Stimulated activated CD4-positive, alpha-beta T cell treated with anti-CD3 and anti-CD28 coated beads, Interleukin-4, amount 100 ng/mL, for 4 hours (primary cell): ENCODE measurements around the gene STK38L.

Experiments used
- DNase-seq, 2 experiments: peaks; one replicate each; pipeline ENCODE4 v3.0.0-alpha.2; 2020

The STK38L gene

DNA sequence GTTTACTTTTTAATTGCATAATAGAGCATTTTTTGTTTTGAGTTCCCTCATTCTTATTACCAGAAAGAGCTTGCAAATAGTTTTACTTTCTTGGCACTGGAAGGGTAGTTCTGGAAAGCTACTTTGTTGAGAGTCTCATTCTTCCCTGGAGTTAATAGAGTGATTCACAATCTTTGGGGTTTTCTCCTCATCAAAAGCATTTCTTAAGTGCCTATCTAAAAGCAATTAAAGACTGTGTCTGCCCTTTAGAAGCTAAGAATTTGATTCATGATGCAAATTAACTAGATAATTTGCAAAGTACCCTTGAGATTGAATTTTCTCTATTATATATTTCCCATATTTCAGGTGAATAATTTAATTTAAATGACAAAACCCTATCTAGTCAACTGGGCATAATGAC lies 80.4 kb downstream of the STK38L start:
- no peak for DNase-seq

DNA sequence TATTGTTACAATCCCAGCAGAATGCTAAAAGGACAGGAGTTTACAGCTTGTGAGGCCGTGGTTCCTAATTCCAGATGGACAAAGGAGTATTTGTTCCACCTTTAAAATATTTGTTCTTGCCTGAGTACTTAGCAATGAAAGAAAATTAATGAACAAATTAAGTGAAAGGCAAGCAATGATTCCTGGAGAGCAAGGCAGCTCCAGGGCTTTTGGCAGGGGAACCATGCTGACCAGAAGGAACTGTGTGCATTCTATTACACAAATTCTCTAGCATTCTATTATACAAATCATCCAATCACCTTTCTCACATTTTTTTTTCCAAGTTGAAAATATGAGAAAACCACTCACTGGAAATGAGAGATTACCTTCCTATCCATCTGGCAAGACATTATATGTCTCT lies 86.8 kb downstream of the STK38L start:
- no peak for DNase-seq

DNA sequence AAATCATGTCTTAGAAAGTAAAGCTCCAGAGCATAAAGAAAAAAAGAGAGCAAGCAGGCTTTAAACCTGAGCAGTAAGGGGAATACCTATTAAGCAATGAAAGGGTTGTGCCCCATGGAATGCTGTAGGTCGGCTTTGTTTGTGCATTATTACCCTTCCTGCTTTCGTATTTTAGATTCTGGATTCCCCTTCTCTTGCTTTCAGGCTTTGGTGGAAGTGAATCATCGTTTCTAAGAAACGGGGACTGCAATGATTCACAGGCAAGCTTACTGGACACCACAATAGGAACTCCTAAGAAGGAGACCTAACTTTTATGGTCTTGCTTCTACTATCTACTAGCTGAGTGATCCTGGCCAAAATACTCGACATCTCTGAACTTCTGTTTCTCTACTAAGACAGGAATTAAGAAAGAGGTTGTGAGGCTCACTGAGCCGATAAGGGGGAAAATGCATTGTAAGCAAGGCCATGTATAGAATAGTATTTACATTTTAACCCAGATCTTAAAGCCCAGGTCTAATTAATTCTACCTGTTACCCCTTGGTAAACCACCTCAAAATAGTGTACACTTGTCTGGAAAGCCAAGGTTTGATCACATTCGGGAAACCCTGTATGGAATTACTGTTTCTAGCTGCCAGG lies 87.3 kb downstream of the STK38L start:
- DNase-seq = peak in 1 of 2 experiments; percentile 12

DNA sequence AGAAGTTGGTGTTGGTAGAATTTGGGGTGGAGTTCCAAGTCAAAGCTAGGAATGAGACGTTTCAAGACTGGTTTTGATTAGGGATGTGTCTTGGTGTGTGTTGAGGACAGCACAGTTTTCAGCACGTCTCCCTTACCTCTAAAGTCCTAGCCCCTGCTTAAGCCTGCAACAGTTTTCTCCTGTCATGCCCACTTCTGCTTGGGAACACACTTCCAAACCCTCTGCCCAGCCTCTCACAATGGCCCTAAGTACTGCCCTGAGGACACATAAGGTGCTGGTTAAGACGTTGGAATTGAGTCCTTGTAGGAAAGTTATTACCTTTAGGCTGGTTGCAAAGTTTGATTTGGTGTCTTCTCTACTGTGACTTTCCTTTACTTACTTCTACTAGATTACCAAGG lies 87.8 kb downstream of the STK38L start:
- no peak for DNase-seq

DNA sequence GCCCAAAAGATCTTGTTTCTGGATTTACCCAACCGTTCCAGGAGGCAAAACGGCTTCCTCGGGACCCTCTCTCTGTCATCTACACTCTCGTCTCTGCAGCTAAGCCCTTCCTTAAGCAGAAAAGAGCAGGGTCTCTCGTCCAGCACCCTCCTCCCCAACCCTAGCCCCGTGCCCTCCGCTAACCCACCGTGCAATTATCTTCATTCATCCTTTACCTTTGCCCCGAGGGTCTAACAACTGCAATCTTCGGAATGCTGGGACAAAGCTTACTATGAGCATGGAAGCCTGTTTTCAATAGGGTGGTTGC lies 88.3 kb downstream of the STK38L start:
- DNase-seq = no peak

DNA sequence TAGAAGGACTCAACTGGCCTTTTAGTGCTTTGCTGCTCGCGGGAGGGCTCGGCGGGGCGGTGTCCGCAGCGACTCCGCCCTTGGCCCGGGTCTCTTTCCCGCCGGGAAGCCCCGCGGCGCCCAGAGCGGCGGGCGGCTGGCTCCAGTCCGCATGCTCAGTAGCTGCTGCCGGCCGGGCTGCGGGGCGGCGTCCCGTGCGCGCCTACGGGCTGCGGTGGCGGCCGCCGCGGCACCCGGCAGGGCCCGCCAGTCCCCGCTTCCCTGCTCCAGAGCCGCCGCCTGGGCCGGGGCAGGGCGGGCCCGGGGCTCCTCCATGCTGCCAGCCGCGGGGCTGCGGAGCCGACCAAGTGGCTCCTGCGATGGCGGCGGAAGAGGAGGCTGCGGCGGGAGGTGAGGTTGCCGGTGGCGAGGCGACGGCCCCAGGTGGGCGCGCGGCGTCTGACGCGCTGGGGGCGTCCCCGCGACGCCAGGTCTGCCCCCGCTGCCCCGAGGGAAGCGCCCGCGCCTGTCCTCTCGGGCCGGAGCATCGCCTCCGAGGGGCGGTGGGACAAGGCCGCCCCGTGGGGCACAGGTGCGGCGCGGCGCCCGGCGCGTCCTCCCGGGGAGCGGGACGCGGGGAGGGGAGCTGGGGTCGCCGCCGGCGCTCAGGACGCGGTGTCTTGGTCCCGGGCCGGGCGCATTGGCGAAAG lies 88.8 kb downstream of the STK38L start, which contains the start of gene BMAL2:
BMAL2 (plus strand) TSS at position 123 of the 689 bp plus-strand sequence; CDS start at position 360, 237 bp downstream.
- DNase-seq = peak; percentile 15 to 40

DNA sequence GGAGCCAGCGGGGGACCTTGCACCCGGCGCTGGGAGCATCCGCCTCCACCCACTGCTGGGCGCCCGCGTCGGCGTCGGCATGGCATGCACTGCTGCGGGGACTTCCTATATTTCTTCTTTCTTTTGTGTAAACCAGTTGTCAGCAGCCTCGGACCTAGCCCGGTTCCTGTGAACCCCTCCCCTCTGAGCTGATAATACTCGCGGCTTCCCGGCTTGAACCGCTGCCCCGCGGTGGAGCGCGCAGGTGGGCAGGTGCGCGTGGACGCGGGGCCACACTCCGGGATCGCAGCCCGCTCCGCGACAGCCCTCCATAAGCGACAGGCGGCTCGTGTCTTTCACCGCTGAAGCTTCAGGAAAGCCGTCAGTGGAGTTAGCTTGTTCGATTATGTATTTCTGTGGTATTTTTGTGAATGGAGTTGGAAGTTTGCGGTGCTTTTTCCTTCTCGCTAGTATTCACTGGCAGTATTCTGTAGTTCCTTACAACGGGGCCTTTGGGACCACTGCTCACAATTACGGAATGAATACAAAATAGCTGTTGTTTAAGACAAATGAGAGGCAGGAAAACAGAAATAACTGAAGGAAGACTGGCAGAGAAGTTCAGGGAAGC lies 89.4 kb downstream of the STK38L start:
- DNase-seq = peak; percentile 25 to 47

DNA sequence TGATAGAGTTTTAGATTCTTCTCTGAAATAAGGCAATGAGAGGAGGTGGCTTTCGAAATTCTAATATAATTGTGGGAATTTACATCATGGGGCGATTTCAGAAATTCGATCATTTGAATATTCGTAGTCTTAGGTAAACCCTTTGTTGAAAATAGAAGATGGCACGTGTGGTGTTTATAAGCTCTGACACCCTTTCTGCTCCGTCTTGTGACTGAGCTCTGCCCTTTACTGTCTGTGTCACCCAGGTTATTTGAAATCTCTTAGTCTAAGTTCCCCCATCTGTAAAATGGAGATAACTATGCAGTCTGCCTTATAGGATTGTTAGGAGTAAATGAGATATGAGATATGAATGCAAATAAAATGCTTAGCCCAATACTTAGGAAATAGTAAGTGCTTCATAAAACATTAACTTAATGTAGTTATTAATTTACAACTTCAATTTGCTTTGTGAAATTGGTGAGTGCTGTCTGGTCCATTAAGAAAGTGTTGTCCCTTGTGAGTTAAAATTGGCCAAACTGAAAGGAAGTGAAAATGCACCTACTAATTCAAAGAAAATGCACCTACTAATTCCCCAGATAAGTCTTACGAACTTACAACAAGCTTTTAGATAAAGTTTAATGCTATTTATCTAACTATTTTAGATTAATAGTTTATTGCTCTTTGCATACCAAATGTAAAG lies 90.1 kb downstream of the STK38L start:
- no peak for DNase-seq

DNA sequence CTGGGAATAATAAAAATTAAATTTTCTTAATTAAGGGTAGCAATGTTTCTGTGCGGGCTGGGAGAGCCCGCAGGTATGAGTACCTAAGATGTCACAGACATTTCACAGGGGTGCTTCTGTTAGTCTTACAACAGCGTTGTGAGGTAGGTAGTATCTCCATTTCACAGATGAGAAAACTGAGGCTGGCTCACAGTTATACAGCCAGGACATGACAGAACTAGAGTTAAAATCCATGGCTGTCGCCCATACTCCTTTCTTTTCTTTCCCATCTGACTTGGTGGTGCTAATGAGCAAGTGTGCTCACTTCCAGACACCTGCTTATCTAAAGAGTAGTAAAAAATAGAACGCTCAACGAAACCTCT lies 90.6 kb downstream of the STK38L start:
- DNase-seq = no peak

DNA sequence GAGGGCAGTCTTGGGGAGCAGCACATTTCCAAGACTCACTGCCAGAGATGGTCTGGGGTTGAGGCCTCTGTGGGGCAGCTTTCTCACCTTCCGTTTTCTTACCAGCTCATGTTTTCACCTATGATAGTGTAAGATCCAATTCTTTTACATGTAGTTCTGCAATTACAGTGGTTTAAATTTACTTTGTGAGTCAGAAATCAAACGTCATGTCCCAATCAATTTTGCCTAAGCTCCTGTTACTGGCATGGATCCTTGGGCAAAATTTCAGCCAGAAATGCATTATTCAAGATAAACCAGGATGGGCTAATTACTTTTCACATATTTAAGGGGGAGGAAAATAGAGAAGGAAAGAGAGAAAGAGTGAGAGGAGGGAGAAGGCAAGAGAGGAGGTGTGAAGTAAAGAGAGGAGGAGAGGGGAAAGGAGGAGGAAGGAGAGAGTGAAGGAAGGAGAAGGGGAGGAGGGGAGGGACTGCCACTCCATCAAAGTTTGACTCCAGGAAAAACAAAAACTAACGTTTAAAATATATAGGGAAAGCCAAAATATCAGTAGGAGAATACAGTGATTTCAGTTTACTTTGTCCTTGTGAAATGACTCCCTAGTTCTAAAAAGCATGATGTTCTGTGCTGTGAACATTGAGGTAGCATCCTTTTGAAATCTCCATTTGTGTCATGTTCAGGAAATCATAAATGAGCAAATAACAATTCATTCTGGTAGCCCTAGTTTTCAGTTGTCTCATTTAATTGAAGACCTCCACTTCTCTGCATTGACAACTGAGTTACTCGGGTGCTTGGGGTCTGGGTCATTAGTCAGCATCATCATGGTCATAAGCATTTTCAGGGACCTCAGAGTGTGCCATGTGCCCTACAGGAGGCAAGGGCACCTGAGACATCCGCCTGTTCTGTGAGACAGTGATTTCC lies 91.5 kb downstream of the STK38L start:
- DNase-seq = no peak

DNA sequence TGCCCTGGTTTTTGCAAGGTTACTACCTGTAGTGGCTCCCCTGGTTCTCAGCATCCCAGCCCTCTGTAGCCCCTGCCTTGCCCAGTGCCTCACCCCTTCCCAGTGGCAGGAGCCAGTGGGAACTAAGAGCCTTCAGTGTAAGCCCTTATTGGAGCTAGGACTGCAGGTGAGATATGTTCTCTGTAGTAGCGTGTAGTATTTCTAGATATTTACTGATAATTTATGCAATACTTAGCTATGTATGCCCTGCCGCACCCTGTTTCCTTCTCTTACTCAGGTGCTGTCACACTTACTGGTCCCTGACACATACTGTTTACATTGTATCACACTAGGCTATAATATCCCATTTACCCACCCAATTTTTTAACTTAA lies 92.2 kb downstream of the STK38L start:
- no peak for DNase-seq

DNA sequence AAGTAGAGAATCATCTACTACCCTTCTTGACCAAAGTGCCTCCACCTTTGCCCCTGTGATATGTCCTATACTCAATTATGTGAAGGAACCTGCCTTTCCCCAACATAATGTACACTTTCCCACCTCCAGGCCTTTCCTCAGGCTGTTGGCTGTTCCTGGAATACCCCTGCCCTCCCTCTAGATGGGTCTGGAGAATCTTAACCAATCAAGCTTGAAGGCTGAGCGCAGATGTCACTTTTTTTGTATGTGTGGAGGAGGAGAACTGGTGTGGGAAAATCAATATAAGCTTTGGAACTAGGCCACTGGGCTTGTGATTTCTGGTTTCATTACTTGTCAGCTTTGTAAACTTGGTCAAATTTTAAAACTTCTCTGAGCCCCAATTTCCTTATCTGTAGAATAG lies 93.3 kb downstream of the STK38L start:
- DNase-seq = no peak

DNA sequence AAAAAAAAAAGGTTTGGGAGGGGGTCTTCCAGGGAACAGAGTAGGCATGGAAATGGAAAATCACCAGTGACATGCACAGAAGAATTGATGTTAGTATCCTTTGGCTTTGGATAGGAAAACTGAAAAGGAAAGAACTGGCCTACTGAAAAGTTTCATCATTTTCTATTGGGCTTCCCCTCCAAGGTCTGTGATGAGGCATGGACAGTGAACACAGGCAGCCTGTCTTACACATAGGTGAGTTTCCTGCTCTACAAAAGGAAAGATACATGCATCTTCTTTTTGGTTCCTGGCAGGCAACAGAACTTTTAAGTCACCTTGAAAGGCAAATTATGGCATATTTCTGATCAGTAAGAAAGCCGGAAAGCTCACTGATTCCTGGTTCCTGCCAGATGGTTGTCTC lies 94.4 kb downstream of the STK38L start:
- DNase-seq = no peak

DNA sequence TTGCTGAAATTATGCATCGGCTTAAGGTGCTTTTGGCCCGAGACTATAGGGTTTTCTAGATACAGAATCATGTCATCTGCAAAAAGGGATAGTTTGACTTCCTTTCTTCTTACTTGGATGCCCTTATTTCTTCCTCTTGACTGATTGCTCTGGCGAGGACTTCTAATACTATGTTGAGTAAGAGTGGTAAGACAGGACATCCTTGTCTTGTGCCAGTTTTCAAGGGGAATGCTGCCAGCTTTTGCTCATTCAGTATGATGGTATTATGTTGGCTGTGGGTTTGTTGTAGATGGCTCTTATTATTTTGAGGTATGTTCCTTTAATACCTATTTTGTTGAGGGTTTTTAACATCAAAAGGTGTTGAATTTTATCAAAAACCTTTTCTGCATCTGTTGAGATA lies 96.9 kb downstream of the STK38L start:
- no peak for DNase-seq

DNA sequence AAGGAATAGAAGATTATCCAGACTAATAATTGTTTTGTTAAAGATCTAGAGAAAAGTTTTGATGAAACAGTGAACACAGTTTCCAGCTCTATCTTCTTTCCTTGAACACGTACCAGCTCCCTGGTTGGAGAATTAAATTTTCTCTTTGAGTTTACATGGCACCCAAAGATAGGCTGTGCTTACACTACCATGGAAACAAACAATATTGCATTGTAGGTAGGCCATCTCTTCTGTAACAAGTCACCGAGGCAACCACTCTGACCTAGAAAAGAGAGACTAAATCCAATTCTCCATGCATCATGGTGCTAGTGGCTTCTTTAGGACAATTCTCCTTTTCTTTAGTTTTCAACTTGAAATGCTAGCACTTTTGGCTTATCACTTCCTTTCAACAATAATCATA lies 98.5 kb downstream of the STK38L start:
- DNase-seq = no peak

DNA sequence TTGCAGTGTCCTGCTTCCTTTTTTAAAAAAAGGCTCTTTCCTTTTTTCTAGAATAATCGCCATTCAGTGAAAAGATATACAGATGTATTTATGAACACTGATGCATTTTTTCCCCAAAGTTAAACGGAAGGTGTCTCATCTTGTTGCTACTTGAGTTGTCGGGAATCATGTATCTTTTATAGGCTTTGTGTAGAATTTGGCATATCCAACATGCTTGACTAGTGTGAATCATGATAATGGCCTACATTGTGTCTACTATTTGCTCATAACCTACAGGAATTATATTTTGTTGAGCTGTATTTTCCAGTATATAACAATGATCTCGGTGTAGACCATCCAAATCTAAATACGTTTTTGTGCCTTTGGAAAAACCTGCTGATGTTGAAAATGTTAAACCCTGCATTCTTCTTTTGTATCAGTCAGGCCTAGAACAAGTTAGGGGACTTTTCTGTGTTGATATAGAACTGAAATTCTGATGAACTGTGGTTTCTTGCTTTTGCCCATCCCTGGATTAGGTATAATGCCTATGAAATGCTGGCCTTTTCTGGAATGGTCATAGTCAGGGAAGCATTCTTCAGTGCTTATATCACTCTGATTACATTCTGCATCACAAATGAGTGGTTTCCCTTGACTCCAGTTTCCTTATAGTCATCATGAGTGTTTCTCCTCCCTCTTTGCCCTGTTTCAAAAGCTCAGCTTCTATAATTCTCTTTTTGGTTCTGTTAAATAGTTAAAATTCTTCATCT lies 99.3 kb downstream of the STK38L start:
- no peak for DNase-seq

DNA sequence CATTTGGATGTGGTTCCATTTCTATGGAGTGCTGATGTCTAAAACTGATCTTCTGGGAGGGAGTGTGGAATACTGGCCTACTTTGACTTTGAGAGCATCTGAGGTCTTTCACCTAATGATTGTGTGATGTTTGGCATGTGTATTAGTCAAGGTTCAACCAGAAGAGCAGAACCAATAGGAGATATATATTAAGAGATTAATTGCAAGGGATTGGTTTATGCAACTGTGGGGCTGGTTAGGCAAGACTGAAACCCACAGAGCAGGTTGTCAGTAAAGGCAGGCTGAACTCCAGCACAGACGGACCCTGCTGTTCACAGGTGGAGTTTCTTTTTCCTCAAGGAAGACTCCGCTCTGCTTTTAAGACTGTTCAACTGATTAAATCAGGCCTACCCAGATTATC lies 100.2 kb downstream of the STK38L start:
- no peak for DNase-seq

DNA sequence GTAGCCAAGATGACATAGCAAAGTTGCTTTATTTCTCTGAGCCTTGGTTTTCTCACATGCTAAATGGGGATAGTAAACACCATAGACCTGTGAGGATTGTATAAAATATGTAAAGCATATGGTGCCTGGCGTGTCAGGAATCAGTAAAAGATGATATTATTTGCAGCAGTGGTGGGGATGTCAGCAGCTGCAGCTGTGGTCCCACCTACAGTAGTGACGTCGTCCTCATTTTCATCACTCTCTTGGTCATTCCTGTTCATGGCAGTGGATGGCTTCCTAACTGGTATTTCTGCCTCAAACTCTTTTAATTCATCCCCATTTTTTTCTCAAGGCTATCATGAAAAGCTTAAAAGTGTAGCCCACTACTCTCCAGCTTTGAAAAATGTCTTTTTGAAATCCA lies 100.7 kb downstream of the STK38L start:
- no peak for DNase-seq

DNA sequence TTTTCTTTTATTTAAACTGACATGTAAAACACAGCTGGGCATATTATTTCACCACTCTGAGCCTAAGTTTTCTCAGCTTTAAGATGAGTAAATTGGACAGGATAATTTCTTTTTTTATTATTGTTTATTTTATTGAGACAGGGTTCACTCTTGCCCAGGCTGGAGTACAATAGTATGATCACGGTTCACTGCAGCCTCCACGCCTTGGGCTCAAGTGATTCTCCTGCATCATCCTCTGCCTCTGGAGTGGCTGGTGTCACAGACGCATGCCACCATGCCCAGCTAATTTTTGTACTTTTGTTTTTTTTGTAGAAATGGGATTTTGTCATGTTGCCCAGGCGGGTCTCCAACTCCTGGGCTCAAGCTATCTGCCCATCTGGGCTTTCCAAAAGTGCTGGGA lies 101.3 kb downstream of the STK38L start:
- no peak for DNase-seq

DNA sequence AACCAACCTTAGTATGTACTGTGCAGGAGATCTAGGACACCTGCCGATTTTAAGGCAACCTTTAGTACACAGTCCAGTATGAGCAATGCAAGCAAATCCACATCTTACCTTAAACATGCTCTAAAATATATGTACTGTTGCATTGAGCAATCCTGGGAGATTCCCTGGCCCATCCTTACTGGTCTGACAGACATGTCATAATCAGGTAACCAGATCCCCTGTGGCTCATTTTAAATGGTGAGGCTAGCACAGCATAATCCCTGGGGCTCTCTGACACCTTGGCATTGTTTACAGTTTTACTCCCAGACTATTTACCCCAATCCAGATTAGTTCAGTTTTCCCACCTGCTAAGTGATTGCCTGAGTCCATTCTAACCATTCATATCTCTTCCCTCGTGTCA lies 103.7 kb downstream of the STK38L start:
- no peak for DNase-seq

DNA sequence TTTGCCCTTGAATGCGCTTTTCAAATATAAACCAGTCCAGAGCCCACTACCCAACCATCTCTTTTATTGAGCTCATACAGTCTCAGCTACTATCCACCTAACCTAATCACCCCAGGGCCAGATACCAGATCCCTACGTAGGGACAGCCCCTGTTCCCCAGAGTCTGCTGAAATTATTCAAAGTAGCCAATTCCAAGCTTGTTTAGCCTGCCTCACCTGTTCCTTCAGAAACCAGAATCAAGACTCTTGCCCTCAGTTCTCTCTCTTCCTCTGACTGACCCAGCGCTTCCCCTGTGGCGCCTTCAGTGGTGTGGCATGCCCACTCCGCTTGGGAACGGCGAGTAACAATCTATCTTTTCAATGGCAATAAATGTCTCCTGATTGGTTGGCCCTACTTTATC lies 107.4 kb downstream of the STK38L start:
- DNase-seq = no peak

DNA sequence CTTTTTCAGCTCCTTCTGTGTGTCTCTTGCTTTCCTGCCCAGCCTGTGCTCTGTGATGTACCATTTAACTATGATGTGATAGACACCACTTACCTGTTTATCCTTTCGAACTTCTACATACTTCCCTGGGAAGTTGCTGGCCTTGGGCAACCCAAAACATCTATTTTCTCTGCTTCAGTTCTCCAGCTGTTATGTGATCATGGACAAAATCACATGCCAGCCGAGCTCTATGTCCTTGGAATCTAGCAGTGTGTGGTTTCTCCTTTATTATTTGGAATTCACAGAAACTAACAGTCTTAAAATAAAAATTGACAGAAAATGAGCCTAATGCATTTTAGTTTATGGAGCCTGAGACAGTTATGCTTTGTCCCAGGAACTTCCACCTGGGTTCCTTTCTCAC lies 111.4 kb downstream of the STK38L start:
- DNase-seq = no peak
